ENCODE measurements around the gene CAMK2B.

The CAMK2B gene

GRCh38 chr7:44309271-44310091, 15.9 kb downstream of the CAMK2B start:
- DNase-seq = peak in 9 of 56 donors; percentile 27 to 60 (median 42)

DNA sequence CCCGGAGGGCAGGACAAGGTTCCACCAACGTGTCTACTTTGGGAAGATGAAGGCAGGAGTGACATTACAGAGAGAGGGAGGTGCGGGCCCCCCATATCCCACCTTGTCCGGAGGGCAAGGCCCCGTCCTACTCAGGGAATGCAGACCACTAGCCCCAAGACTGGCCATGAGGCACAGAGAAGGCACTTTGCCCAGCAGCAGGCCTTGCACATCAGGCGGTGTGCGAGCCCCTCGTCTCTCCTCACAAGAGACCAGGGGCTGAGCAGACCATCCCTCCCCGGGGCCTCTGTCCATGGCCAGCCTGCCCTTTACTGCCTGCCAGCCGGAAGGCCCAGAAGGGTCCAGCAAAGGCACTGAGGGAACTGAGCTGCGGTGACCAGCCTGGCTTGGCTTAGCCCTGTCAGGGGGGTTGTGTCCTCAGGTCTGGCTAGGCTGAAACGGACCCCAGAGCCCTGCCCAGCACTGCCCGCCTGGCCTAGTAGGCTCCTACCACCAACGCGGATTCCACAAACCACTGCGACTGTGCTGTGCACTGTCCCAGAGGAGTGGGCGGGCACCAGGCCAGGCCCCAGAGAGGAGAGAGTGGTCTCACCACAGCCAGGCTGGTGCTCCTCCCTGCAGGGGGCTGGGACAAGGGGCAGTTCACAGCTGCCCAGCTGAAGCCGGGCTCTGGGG, 16.7 kb downstream of the CAMK2B start:
- DNase-seq = peak in 1 of 56 donors; percentile 37

- DNase-seq = no peak
These were observed 17.3 kb downstream of the CAMK2B start for GRCh38 chr7:44307905-44308595.

DNA sequence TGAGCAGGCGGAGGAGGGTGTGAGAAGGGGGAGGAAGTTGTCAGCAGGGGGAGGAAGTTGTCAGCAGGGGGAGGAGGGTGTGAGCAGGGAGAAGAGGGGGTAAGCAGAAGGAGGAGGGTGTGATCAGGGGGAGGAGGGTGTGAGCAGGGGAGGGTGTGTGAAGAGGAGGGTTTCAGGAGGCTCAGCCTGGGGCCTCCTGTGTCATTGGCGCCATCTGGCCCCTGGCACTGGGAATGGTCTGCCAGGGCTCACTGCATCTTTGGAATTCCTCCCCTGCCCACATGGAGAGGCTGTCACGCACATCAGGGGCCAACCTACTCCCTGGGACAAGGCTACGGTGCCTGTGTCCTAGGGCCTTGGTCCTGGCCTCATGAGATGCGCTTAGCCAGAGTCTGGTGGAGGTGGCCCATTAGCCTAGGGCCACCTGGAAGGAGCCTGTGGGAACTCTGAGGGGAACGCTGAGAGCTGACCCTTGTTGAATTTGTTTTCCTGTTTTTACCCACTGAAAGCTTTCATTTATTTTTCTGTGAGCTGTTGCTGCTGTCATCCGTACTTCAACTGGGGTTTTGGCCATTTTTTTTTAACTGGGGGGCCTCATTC, 18.0 kb downstream of the CAMK2B start:
- DNase-seq = no peak

GRCh38 chr7:44306606-44307005, 18.8 kb downstream of the CAMK2B start:
- no peak for DNase-seq

- DNase-seq = no peak
These were observed 19.6 kb downstream of the CAMK2B start for GRCh38 chr7:44305564-44306507.

- DNase-seq = no peak
These were observed 30.9 kb downstream of the CAMK2B start for GRCh38 chr7:44294325-44295069.

DNA sequence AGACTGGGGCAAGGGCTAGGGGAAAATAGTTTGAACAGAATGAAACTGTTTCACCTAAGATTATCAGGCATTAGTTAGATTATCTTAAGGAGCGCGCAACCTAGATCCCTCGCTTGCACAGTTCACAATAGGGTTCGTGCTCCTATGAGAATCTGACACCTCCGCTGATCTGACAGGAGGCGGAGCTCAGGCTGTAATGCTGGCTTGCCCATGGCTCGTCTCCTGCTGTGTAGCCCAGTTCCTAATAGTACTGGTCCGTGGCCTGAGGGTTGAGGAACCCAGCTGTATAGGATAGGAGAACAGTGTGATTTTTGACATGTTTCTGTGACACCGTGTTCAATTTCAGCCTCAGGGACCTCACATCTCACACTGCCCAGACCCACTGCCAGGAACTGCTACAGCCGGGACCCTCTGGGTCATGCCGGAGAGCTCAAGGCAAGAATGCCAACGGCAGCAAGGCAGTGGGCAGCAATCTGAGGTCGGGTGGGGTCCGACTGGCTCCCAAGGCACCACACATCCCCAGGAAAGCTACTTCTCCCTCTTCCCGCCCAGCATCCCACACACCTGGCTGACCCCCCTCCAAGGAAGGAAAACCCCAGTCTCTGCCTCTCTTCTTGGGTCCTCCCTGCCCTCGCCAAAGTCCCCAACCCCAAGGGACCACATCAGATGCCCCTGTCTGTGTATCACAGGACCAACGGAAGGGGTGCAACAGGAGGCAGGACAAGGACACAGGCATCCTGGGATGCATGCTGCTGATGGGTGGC, 31.7 kb downstream of the CAMK2B start:
- DNase-seq = no peak

DNA sequence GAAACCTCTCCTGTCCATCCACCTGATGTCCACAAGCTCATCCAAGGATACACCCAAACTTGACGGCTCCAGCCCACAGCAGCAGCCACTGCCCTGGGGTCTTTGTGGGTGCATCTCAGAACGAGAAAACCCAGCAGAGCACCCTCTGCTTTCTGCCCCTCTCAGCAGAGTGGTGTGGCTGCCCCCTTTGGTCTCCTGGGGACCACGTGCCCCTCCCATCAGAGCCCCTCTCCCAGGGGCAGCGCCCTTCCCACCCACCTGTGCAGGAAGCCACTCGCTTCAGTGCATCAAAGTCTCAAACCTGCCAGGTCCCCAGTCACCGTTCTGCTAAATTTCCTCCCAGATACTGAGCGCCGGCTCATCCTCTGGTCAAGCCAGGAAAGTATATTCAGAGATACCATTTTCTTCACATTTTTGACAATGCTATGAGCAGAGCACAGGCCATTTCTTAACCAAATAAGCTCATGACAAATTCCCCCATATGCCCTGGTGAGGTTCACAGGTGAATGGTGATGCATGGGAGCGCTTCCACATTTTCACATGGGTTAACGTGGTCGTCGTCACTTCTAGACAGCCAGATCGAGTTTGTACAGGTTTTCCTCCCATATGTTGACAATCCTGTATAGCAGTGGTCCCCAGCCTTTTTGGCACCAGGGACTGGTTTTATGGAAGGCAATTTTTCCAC, 32.4 kb downstream of the CAMK2B start:
- no peak for DNase-seq

GRCh38 chr7:44292420-44292817, 33.0 kb downstream of the CAMK2B start:
- no peak for DNase-seq

GRCh38 chr7:44291733-44292419, 33.5 kb downstream of the CAMK2B start:
- no peak for DNase-seq

- no peak for DNase-seq
These were observed 34.2 kb downstream of the CAMK2B start for GRCh38 chr7:44291066-44291732.

GRCh38 chr7:44290252-44290620, 35.2 kb downstream of the CAMK2B start:
- DNase-seq = peak in 1 of 56 donors; percentile 35

DNA sequence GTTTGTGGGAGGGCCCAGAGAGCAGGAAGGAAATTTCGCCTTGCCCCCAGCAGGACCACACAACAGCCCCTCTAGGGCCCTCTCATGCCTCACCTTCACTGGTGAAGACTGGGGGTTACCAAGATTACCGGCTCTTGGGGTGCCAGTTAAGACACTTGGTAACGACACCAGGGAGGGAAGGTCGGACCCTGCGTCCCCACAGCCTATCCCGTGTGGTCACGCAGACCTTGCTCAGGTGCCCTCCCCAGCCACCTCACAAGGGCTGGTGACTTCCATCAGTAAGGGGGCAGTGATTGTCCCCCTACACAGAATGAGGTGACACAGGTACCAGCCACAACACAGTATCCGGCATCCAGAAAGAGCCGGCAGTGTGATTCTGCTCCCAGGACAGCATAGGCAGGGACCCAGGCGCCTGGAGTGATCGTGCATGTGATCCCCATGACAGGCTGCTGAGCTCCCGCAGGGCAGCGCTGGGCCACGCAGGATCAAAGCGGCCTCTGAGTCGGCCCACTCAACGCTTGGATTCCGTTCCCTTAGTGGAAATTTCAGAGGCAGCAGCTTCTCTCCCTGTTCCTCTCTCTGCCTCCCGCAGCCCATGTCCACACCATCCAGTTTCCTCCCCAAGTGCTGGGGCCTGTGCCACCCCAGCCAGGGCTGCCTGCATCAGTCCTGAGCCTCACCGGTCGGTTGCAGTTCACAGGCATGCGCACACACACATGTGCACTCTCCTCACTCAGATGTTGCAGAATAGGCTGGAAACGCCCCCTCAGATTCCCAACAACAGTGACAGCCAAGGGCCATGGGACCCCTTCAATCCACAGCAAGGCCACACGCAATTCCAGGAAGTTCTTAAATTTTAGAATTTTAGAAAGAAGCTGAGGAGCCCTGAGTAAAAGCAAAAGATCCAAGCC, 35.8 kb downstream of the CAMK2B start:
- DNase-seq = no peak

- DNase-seq = no peak
These were observed 36.5 kb downstream of the CAMK2B start for GRCh38 chr7:44288811-44289340.

GRCh38 chr7:44288381-44288685, 37.1 kb downstream of the CAMK2B start:
- no peak for DNase-seq

Measured in amygdala (tissue), 56 donors.